PFSK-1 (cell line): Measurements from ENCODE around the gene ANKRD37.

Experiments
- FOXP2 ChIP-seq: optimal IDR thresholded peaks from 2 replicates; pipeline ENCODE3; 2011; ENCODE audit warnings: borderline replicate concordance, control low read depth, inconsistent platforms; ENCODE audit not compliant: insufficient read depth; ENCODE audit errors: extremely low read length, extremely low read depth
- POLR2AphosphoS5 ChIP-seq: IDR thresholded peaks from 2 replicates; pipeline ENCODE4 v1.6.1; 2012; ENCODE audit warnings: low read depth, mild to moderate bottlenecking, control low read depth, low read length, moderate library complexity
- SIN3A ChIP-seq: IDR thresholded peaks from 2 replicates; pipeline ENCODE4 v1.6.1; 2012; ENCODE audit warnings: mild to moderate bottlenecking, low read length, moderate library complexity, borderline replicate concordance; ENCODE audit not compliant: insufficient read depth
- TAF1 ChIP-seq: IDR thresholded peaks from 2 replicates; pipeline ENCODE4 v1.6.1; 2012; ENCODE audit warnings: low read length, control low read depth, borderline replicate concordance; ENCODE audit not compliant: insufficient read depth
- TF ChIP-seq, protein P1 (sequence below), 2 experiments: IDR thresholded peaks; 2 replicates each; pipeline versions ENCODE4 v1.6.1 to v1.8.0; 2011 to 2012; ENCODE audit warnings: low read depth in 2 of 2, low read length in 2 of 2, control low read depth in 1 of 2, inconsistent platforms in 1 of 2, mild to moderate bottlenecking in 1 of 2, moderate library complexity in 1 of 2; ENCODE audit not compliant: insufficient read depth in 1 of 2

ANKRD37 gene

DNA sequence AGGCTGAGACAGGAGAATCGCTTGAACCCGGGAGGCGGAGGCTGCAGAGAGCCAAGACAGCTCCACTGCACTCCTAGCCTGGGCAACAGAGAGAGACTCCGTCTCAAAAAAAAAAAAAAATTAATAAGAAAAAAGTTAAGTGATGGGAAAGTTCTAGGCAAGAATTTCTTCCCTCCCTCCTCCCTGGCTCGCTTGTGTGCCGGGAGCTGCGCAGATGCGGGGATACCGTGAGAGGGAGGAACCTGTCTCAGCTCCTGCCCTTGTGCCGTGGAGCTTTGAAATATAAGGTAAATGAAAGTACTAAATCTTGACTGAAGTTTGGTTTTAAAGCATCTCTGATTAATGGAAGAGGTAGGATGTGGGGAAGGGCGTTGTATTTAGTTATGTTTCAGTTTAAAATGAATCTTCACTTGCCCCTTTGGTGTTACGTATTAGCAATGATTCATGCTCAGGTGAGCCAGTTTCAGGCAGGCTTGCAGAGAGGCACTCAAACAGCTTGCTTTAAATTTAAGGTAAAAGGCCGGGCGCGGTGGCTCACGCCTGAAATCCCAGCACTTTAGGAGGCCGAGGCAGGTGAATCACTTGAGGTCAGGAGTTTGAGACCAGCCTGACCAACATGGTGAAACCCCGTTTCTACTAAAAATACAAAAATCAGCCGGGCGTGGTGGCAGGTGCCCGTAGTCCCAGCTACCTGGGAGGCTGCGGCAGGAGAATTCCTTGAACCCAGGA lies 30.5 kb downstream of the ANKRD37 start:
- no peak for TF ChIP-seq TAF1

DNA sequence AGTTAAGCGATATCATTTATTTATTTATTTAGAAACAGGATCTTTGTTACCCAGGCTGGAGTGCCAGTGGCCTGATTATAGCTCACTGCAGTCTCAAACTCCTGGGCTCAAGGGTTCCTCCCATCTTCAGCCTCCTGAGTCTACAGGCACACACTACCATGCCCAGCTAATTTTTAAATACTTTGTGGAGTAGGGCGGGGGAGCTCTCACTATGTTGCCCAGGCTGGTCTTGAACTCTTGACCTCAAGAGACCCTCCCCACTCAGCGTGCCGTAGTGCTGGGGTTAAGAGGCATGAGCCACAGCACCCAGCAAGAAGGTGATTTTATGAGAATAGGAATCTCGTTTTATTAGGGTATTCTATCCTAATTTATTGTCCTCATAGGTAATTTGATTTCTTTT lies 33.0 kb downstream of the ANKRD37 start:
- TF ChIP-seq FOXP2 (no peak), POLR2AphosphoS5 (no peak), SIN3A (no peak)
- TF ChIP-seq, protein P1, sequence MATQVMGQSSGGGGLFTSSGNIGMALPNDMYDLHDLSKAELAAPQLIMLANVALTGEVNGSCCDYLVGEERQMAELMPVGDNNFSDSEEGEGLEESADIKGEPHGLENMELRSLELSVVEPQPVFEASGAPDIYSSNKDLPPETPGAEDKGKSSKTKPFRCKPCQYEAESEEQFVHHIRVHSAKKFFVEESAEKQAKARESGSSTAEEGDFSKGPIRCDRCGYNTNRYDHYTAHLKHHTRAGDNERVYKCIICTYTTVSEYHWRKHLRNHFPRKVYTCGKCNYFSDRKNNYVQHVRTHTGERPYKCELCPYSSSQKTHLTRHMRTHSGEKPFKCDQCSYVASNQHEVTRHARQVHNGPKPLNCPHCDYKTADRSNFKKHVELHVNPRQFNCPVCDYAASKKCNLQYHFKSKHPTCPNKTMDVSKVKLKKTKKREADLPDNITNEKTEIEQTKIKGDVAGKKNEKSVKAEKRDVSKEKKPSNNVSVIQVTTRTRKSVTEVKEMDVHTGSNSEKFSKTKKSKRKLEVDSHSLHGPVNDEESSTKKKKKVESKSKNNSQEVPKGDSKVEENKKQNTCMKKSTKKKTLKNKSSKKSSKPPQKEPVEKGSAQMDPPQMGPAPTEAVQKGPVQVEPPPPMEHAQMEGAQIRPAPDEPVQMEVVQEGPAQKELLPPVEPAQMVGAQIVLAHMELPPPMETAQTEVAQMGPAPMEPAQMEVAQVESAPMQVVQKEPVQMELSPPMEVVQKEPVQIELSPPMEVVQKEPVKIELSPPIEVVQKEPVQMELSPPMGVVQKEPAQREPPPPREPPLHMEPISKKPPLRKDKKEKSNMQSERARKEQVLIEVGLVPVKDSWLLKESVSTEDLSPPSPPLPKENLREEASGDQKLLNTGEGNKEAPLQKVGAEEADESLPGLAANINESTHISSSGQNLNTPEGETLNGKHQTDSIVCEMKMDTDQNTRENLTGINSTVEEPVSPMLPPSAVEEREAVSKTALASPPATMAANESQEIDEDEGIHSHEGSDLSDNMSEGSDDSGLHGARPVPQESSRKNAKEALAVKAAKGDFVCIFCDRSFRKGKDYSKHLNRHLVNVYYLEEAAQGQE (IDR thresholded peaks at IDR 0.05; ENCODE audit: insufficient read depth in 1 of 2, low read depth in 2 of 2, low read length in 2 of 2), result no peak

DNA sequence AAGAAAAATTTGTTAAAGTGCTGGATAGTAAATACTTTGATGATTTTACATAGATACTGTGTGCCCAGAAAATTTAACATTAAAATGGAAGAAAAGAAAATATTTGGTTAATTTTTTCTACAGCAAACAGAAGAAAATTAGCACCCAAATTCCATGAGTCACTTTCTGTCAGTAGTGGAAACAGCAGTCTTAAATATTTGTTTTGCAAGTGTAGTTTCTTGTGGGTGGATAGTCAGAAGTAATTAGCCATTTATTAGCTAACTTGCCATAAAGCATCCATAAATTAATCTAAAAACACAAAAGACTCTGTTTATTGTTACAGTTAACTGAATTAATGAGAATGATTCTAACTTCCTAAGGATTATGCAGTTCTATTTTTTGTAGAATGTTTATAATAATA lies 38.8 kb downstream of the ANKRD37 start:
- no peak for TF ChIP-seq POLR2AphosphoS5
- TF ChIP-seq FOXP2, result no peak
- no peak for TF ChIP-seq SIN3A
- TF ChIP-seq, protein P1 (IDR thresholded peaks at IDR 0.05; ENCODE audit: insufficient read depth in 1 of 2, low read depth in 2 of 2, low read length in 2 of 2), result no peak
- TF ChIP-seq TAF1, result no peak

DNA sequence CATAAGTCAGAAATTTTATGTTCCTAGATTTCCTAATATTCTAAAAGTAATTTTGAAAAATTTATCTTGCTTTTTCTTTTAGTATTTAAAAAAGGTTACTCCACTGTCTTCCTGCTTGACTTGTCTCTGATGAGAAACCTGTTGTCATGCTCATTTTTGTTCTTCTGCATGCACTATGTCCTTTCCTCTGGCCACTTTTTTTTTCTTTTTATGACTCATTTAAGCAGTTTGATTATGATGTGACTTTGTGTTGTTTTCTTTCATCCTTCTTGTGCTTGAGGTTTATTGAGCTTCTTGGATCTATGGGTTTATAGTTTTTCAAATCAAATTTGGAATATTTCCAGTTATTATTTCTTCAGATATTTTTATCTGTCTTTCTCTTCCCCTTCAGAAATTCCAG lies 41.2 kb downstream of the ANKRD37 start:
- TF ChIP-seq SIN3A (no peak), FOXP2 (no peak), POLR2AphosphoS5 (no peak), TAF1 (no peak)
- TF ChIP-seq, protein P1 (IDR thresholded peaks at IDR 0.05; ENCODE audit: insufficient read depth in 1 of 2, low read depth in 2 of 2, low read length in 2 of 2), result no peak

DNA sequence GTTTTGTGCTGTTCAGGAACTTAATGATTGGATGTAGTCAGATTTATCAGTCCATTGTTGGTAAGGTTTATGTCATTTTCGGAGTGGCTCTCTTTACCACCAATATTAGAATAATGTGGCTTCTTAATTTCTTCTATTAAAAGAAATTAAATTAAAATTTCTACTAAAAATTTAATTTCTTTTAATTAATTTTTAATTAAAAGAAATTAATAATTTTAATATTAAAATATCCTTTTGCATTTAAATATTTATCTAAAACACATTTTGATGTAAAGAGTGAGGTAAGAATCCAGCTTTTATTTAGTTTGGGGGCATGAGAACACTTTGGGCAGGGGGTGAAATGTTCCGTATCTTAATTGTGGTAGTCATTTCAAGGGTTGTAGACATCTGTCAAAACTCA lies 44.8 kb downstream of the ANKRD37 start:
- TF ChIP-seq TAF1 (no peak), SIN3A (no peak), FOXP2 (no peak), POLR2AphosphoS5 (no peak)
- TF ChIP-seq, protein P1 (IDR thresholded peaks at IDR 0.05; ENCODE audit: insufficient read depth in 1 of 2, low read depth in 2 of 2, low read length in 2 of 2), result no peak
